Measurements from ENCODE around the gene AVEN. TPM values are rescaled to one million over a fixed set of nuclear protein-coding genes. Genes with fewer than 3 reads are reported as not detected.

Gene AVEN
- total RNA-seq, 1 donor from 2014 or later: 12.0 TPM

GRCh38 chr15:33982516-33982915 lies 56.5 kb downstream of the AVEN start:
- DNase-seq: no peak

- DNase-seq: peak; percentile 32
Measured at GRCh38 chr15:33980159-33980558, 58.8 kb downstream of the AVEN start.

DNA sequence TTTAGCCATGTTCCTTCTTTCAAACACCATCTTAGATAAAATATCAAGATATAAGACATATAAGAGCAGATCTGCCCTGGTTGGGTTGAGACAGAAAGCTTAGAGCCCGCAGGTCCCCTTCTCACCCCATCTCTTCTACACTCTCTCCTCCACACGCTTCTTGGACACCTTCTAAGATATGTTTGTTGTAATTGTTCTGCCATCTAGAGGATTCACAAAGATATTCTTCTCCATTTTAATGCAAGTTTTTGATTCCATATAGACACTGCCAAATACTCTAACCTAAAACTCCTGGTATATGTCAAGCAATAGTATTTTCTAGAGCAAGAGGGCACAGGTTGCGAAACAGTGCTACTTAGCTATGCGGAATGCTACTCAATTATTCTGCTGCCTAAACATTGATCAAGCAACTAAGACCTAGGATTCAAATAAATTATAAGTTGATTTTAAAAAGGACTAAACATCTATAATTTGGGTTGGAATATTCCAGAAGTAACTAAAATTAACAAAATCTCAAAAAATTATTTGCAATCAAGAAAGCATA lies 63.9 kb downstream of the AVEN start:
- no peak for DNase-seq

- DNase-seq: no peak
Measured at GRCh38 chr15:33971811-33972210, 67.2 kb downstream of the AVEN start.

- DNase-seq: no peak
Measured at GRCh38 chr15:33968821-33969220, 70.2 kb downstream of the AVEN start.

- DNase-seq: no peak
Measured at GRCh38 chr15:33968224-33968623, 70.8 kb downstream of the AVEN start, which contains the start of gene CHRM5. Gene CHRM5 (plus strand): TSS chr15:33968497. CDS start chr15:34062718, 94,221 bp downstream.

GRCh38 chr15:33964665-33965040 lies 74.4 kb downstream of the AVEN start:
- DNase-seq: no peak

DNA sequence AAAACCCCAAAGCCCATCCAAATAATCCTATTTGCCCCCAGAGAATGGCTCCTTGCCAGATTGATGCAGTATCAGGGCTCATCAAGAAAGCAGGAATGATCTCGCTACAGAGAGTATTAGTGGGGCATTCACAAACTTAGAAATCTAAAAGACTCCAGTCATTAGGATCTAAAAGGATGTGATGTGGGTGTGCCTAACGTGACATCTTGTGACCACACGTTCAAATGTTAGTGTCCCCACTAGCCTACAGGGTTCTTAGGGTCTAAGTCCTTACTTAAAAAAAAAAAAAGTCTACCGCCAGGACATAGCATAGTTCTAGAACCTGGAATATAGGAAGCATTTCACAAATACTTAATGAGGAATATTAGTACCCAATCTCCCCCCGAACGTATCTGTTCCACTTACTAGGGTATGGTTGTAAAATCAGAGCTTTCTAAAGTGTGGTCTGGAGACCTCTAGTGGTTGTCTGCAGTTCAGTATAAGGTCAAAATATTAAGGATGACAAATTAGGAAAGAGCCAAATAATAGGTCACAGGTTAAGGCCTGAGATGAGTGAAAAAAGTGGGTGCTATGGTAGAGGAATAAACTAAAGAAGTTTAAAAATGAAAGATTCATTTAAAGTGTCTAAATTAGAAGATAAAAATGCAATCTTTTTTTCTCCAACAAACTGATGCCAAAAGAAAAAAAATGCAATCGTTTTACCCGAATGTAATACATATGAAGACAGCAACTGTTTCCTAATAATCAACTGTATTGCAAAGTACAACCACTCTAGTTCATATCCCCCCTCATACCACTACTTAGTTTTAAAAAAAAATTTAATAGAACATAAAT lies 75.0 kb downstream of the AVEN start:
- DNase-seq: peak; percentile 18

GRCh38 chr15:33960549-33960935 lies 78.5 kb downstream of the AVEN start:
- no peak for DNase-seq

DNA sequence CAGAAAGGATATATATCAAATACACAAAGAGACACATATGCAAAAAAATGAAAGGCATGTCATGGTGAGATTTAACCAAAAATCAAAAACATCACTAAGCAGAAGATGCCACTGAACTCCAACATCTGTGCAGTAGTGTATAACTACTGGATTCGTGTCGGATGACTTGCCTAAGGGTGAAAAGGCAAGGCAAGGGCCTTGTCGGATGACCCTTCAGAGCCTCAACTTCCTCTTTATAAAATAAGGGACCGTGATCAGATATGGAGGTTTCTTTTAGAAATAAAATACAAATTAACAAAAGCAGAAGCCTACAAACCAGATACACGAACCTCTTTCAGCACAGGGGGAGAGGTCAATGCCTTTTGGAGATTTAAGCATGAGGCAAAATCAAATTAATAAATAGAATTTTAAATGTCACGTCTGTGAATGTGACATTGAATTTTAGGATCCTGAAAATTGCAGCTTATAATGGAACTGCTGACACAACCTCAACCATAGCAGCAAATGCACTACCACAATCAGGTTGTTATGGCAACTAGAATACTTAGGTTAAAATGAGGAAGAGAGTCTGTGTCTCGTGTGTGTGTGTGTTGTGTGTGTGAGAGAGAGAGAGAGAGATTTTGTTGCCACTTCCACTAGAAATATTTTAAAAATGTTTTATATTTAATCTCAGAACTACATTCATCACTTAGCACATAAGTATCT lies 79.0 kb downstream of the AVEN start:
- no peak for DNase-seq

- no peak for DNase-seq
Measured at GRCh38 chr15:33956397-33956796, 82.6 kb downstream of the AVEN start.

GRCh38 chr15:33955945-33956344 lies 83.1 kb downstream of the AVEN start:
- DNase-seq: peak; percentile 37

DNA sequence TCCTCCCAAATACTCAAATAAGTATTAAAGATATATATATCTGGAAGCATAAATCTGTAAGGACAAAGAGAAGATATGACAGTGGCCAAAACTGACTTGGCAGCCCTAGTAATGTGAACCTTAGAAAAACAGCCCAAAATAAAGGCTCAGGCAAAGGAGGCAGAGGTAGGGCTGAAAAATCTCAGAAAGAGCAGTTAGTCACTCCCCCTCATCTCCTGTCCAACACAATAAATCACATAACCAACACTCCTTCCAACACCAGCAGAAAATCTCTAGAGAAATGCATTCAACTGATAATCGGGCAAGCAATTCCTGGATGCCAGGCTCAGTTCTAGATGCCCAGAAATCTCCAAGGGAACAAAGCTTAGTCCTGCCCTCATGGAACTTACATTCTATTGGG lies 92.9 kb downstream of the AVEN start:
- no peak for DNase-seq

GRCh38 chr15:33941279-33942063 lies 97.5 kb downstream of the AVEN start:
- DNase-seq: no peak

- DNase-seq: no peak
Measured at GRCh38 chr15:33934921-33935320, 104.1 kb downstream of the AVEN start.

GRCh38 chr15:33934396-33934795 lies 104.6 kb downstream of the AVEN start:
- DNase-seq: no peak

- DNase-seq: no peak
Measured at GRCh38 chr15:33932734-33933133, 106.3 kb downstream of the AVEN start.

DNA sequence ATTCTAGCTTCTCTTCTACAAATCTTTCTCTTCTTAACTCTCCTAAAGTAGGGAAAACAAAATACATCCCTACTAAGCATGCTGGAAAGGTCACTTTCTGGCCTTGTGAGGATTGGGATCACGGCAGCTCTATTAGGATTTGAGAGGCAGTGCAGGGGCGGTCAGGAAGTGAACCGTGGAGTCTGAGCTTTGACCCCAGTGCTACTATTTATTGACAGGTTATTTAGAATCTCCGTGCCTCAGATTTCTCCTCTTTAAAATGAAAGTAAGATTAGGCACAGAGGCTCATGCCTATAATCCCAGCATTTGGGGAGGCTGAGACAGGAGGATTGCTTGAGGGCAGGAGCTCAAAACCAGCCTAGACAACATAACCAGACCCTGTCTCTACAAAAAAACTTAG lies 112.7 kb downstream of the AVEN start:
- no peak for DNase-seq

GRCh38 chr15:33923446-33923845 lies 115.6 kb downstream of the AVEN start:
- no peak for DNase-seq

DNA sequence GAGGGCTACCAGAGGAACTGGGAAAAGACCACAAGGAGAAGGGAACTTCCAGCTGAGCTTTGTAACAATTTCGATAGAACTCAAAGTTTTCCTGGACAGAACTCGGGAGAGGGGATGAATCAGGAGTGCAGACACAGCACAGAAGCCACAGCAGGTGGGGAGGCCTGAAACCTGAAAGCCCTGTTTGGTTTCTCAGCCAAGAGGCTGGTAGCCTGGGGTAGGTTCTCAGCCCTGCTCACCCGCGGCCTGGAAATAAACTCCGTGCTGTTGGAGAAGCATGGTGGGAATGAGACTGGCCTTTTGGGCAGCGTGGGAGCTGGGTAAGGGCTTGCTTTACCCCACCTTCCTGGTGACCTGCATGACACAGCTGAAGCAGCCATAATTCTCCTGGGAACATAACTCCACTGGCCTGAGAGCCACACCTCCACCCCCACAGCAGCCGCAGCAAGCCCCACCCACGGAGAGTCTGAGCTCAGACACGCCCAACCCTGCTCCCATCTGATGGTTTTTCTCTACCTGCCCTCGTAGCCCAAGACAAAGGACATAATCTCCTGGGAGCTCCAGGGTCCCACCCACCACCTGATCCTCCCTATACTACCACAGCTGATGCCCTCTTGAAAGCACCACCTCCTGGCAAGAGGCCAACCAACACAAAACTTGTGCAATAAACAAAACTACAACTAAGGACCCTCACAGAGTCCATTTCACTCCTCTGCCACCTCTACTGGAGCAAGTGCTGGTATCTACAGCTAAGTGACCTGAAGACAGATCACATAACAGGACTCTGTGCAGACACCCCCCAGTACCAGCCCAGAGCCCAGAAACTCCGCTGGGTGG lies 123.2 kb downstream of the AVEN start:
- peak; percentile 6 for DNase-seq

DNA sequence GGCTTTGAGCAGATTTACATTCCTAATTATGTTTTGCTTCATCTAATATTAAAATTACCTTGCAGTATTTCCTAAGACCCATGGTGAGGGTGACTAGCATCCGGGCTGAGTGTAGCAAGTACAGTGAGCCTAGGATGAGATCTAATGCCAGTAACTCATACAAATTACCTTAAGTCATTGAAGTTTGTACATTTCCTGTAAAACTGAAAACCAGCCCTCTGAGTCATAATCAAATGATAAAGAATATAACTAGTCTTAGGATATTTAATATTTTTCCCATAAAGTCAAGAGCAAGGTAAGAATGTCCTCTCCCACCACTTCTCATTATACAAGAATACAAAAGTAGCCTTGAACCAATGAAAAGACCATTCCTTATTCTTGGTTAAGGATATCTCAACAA lies 125.5 kb downstream of the AVEN start:
- DNase-seq: no peak

- DNase-seq: peak; percentile 9
Measured at GRCh38 chr15:33912326-33912725, 126.7 kb downstream of the AVEN start.
